GM21786 (cell line): Measurements from ENCODE around the gene CPNE4.

Experiments
- ATAC-seq: cut with Tn5 transposase; IDR thresholded peaks from one replicate; pipeline ENCODE4 v1.9.1; 2021; ENCODE audit not compliant: unreplicated experiment

The CPNE4 gene

DNA sequence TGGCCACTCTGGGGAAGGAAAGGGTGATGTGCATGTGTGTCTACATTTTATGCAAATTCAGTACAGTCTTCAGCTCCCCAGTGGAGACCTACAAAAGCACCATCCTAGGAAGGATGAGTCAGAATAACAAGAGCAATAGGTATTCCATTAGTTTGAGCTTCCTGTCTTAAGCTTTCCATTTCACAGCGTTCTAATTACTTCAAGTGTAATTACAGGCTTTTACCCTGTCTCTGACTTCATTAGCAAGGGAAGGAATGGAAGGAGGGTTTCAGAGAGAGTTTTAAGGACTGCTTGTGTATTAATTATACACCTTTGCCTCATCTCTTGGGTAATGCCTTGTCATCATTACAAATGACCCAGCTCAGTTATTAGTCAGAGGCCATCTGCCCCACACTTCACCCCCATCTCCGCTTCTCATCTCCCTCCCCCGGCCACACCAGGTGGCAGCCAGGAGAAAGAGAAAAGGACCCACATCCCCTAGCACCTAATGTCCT is 329.2 kb downstream of the CPNE4 start:
- peak; percentile 78 for ATAC-seq

DNA sequence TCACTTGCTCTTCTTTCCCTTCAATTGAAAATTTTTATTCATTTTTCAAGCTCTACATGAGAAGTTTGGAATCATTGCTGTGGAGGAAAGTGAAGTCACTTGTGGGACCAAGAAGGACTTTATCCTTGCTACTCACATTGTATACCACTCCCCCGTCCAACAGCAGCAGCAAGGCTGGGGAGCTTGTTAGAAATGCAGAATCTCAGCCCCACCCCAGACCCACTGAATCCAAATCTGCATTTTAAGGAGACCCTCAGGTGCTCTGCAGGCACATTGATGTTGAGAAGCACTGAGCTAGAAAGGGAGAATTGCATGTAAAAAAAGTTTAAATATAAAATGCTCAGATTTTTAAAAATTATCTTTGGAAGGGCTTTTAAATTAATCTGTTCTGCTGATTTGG is 329.7 kb downstream of the CPNE4 start:
- ATAC-seq = no peak

DNA sequence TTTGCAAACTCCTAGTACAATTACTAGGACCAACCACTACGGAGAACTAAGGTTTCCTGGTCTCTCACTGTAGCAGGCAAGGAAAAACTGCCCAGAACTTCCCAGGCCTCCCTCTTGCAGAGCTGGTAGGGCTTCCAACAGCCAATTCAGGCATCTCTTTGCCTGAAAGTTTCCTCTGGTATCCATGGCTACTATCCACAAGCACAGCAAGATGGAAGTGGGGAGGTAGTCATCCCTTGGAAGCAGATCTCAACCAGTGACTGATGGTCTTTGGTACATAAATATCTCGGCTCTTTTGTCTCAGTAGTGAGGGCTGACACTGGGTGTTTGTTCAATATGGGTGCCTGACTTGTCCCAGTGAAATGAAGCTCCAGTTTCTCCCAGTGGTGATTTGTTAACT is 330.7 kb downstream of the CPNE4 start:
- ATAC-seq = no peak

DNA sequence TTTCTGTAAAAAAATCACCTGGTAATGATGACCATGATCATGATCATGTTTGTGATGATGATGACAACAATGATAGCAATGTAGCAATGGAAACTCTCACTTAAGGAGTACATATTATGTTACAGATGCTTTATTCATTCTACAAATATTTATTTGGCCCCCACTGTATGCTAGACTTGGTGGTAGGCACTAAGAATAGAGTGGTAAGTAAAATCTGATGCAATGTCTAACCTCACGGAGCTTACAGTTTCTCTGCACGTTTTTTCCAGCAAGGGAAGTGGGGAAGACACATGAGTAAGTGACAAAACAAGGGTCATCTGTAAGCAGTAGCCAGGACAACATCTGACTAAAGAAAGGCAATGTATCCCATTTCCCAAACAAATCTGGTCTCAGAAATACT is 332.7 kb downstream of the CPNE4 start:
- no peak for ATAC-seq

DNA sequence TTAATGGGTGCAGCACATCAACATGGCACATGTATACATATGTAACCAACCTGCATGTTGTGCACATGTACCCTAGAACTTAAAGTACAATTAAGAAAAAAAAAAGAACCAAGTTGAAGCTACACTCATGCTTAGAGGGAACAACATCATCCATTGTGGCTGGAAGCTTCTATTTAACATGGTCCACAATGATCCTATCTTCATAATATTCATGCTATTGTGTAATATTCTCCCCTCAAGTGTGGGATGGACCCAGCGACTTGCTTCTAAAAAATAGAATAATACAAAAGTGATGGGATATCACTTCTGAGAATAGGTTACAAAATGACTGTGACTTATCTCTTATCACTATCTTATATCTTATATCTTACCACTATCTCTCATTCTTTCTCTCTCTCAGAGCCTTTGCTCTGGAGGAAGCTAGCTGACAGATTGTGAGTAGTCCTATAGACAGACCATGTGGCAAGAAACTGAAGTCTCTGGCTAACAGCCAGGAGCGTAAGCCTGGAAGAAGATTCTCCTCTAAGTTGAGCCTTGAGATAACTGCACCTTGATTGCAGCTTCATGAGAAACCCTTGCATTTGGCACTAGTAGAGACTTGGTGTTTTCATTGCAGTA is 333.6 kb downstream of the CPNE4 start:
- no peak for ATAC-seq

DNA sequence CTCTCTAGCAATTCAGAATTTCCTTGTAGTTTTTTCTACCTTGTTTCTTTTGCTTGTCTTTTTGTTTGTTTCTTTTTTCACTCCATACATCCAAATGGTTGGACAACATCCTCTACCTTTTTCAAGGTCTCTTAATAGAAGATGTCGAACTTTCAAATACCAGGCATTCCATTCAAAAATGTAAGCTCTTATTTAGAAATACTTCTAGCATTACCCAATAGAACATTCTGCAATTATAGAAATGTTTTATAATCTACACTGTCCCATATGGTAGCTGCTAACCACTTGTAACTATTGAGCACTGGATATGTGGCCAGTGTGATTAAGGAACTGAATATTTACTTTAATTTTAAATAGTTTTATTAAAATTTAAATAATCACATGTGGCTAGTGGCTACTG is 335.8 kb downstream of the CPNE4 start:
- ATAC-seq = no peak

DNA sequence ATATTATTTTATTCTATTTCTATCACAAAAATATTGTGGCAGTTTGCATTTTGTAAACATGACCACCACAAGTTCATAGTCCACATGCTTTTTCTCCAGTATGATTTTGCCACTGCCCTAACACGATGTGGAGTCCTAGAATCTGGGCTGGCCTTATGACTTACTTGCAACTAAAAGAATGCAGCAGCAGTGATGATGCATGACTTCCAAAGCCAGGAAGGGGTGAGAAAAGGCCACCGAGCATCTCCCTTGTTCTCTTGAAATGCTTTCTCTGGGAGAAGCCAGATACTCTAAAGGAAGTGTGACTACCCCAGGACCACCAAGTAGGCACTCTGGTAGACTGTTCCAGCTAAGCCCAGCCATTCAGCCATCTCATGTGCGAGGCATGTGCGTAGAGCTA is 340.4 kb downstream of the CPNE4 start:
- no peak for ATAC-seq

DNA sequence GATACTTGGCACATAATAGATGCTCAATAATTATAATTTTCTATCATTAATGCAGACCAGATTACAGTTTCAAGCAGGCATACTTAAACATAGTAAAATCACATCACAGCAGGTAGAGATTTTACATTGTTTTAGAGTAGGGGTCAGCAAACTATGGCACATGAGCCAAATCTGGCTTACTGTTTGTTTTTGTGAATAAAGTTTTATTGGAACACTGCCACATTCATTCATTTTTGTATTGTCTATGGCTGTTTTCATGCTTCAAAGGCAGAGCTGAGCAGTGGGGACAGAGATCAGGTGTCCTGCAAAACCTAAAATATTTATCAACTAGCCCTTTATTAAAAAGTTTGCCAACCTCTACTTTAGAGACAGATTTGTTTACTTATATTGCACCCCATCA is 342.5 kb downstream of the CPNE4 start:
- no peak for ATAC-seq

DNA sequence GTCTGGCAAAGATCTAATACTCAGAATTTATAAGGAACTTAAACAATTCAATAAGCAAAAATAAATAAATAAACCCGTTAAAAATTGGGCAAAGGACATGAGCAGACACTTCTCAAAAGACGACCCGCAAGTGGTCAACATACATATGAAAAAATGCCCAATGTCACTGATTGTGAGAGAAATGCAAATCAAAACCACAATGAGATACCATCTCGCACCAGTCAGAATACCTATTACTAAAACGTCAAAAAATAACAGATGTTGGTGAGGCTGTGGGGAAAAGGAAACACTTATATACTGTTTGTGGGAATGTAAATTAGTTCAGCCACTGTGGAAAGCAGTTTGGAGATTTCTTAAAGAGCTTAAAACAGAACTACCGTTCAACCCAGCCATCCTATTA is 344.0 kb downstream of the CPNE4 start:
- ATAC-seq = peak; percentile 52

DNA sequence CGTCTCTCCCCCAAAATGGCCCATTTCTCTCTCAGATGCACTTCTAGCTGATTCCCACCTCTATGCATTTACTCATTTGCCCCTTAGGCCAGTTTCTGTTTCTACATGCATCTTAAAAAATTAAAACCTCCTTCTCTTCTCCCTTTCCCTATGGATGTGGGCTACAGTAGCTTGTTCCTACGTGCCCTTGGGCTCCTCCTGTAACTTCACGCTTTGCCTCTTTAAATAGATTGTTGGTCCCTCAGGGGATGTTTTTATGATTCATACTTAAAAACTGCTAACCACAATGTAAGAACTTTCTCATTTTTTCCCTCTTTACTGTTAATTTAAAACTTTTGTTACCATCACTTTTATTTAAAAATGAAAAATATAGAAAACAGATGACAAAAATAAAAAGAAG is 346.4 kb downstream of the CPNE4 start:
- ATAC-seq = peak; percentile 64

DNA sequence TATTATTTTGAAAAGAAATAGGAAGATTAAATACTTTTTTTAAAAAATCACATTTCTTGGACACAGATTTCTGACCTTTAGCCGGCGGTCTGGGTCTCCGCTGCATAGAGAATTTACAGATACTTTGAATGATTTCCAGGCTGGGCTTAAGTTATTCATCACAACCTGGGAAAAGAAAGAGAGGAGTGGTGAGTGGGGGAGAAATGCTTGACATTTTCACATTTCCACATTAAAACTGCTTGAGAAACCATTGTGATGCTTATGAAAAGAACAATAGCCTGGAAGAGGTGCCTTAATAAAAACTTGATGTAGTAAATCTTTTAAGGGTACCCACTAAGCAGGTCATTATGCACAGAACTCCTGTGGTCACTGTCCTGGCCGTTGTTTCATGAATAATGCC is 365.2 kb downstream of the CPNE4 start:
- ATAC-seq = no peak

DNA sequence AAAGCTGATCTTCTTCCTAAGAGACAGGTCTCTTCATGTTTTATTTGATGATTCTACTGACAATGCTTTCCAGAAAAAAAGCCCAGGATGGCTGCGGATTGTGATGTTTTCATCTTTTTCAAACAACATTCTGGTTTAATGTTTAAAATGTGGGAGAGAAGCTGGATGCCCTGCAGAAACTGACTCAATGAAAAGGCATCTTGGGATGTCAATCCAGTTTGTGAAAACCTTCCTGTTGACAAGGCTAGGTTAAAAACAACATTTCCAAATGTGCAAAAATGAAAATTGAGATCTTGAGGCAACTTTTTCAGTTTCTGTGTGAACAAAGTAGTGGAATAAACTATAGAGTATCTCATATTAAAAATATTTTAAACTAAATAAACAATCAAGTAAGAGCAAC is 376.0 kb downstream of the CPNE4 start:
- no peak for ATAC-seq

DNA sequence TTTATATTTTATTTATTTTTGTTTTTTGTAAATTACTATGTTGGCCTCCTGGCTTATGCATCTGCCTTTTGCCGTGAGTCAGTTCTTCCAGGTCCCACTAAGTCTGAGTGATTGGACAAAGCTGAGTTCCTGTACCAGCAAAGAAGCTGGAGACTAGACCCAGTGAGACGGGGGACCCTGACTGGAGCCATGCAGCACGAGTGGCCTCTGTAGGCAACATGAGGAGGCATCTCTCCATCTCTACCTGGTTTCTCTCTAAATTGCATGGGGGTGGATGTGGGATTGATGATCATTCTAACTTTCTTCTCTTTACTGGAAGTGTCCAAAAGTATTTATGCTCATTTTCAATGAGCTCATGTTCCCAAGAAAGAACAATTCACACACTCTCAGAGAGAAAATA is 376.7 kb downstream of the CPNE4 start:
- no peak for ATAC-seq

DNA sequence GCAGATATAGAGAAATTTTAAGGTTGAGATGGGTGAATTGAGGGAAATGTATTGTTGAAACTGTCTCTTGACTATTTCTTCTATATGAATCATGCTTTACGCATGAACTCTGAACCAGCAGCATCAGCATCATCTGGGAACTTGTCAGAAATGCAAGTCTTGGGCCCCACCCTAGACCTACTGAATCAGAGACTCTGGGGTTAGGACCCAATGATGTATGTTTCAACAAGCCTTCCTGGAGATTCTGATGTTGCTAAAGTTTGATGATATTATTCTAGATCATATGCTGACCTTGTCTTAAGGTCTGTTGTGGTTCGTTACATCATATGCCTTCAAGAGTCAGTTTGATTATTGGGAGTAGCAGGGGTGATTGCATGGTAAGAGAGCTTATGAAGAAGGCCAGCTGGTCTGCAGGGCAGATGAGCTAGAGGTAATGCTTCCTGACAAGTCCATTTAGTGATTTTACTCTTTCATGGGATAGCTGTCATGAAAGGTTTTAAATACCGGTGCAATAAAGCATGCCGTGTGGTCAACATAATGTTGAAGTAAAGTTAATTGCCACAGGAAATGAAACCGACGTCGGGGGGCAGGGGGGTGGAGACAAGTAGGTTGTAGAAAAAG is 379.6 kb downstream of the CPNE4 start:
- no peak for ATAC-seq

DNA sequence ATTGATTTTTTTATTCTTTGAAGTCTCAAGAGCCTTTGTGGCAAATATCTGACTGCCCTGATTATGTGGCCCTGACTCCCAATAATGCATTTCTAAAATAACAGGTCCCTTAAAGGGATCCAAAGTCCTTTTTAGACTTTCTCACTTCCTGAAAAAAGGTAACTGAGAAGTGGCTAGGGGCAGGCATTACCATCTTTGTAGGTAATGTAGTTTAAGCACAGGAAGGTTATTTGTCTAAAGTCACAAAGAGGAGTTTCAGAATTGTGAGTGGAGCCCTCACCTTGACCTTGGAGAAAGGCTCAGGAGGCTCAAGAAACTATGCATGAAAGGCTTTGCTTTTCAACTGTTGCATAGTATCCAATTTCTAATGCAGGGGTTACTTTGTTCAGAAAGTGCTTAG is 389.2 kb downstream of the CPNE4 start:
- ATAC-seq = no peak

DNA sequence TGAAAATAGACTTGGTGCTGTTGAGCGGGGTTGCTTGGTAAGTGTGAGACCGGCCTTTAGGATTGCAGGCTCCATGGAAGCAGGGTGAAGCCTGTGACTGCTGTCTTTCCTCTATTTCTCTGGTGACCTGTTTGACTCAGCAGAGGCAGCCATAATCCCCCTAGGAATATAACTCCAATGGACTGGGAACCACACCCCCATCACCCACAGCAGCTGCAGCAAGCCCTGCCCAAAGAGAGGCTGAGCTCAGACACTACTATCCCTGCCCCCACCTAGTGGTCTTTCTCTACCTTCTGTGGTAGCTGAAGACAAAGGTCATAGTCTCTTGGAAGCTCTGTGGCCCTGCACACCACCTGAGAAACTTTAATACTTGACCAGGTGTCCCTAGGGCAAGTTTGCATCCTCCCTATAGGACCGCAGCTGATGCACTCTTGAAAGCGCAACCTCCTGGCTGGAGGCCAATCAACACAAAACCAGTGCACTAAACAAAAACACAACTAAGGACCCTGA is 398.5 kb downstream of the CPNE4 start:
- no peak for ATAC-seq

DNA sequence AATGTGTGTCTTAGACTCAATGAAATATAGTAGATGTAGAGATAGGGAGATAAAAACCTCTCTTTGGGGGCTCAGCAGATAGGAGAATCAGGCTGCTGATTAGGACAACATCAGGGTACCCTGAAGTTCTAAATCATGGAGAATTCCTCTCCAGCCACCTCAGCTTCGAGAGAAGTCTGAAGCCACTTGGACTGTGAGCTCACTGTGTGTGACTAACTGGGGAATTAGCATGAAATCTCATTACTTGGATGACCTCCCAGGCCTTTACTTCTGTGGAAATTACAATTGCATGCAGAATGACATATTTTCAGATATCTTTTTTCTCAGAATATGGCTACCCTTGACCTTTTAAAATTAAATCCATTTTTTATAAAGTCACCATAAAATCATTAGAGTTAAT is 404.0 kb downstream of the CPNE4 start:
- no peak for ATAC-seq

DNA sequence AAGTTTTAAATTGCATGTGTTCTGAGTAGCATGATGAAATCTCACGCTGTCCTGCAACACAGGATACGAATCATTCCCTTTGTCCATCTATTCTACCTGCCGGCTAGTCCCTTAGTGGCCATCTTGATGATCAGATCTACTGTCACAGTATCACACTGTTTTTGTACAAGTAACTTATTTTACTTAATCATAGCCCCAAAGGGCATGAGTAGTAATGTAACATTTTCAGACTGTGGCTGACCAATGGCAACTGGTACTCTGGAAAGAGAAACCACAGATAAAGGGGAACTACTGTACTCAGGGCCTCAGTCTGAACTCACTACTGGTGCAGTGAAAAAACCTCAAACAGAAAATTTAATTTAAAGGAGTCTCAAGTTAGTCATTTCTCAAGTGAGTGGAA is 404.7 kb downstream of the CPNE4 start:
- ATAC-seq = peak; percentile 99

DNA sequence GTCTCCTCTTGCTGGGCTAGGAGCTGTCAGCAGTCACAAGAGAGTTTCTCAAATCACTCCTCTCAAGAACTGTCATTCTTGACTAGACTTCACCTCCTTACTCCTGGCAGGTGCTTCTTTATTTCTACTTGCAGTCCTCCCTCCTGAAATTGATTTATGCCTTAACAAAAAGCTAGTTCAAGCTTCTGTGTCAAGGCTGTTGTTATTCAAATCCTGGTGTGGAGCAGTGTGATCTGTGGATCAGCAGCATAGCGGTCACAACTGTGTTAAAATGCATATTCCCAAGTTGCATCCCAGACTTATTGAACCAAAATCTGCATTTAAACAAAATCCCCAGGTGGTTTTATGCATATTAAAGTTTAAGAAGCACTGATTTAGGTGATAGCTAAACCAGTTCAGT is 411.4 kb downstream of the CPNE4 start:
- no peak for ATAC-seq

DNA sequence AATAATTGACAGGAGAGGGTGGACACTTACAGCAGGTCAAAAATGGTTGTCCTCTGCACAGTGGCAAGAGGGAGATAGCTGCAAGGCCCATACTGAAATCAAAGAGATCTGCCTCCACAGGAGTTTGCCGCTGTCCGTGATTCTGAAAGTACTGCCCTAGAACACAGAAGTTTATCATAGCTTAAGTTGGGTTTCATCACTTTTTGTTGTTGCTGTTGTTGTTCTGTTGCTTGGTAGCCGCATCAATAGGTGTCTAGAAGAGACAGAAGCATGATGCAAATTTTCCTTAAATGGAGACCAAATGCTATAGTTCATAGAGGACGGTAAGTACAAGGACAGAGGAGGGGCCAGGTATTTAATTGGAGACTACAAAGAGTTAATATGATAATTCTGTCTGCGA is 412.1 kb downstream of the CPNE4 start:
- ATAC-seq = no peak

DNA sequence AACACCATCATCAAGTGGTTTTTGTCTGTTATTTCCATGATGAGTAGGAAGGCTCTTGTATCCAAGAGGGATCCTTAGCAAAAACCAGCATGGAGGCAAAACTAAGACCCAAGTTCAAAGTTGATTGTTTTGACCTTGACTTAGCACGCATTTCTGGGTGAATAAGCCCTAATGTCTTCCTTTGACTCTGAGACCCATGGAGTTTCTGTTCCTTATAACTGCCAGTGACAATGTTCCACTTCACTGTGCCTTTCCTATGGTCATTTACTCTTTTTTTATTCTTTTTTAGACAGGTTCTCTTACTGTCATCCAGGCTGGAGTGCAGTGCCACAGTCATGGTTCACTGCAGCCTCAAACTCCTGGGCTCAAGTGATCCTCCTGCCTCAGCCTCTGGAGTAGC is 413.8 kb downstream of the CPNE4 start:
- ATAC-seq = no peak

DNA sequence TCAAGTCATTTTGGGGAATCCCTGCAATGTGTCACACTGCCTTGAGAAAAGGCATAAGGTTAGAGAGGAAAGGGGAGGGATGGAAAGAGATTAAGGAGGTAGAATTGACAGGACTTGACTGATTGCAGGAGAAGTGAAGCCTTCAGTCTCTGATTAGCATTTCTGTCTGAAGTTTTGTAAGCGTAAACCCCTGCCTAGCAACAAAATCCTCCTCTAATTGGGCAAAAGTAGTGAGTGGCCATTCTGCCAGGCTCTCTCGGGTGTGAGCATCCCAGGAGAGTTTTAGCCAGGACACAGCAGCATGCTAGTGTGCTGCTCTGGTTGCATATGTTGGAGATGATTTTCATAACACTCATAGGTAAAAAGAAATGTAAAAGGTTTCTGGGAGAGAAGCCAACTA is 415.0 kb downstream of the CPNE4 start:
- ATAC-seq = no peak

DNA sequence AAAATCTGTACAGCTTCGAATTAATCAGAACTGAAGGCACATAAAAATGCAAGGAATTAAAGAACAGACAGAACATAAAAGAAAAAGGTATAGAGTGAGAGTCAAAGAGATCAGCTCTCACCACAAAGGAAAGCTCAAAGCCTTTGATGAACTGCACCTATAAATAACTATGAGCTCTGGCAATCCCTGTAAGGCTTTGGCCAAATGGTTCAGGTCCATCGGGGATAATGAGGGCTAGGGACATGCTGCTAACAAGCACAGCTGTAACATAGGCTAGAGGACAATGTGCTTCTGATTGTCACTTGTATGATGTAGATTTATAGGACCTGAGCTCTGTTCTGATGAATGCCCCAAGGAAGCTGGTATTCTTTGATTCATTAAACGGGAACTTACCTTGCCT is 418.1 kb downstream of the CPNE4 start:
- no peak for ATAC-seq
